Gastroesophageal sphincter (tissue), 4 donors: Measurements from ENCODE around the gene EHMT1. TPM values are rescaled to one million over a fixed set of nuclear protein-coding genes. Genes with fewer than 3 reads are reported as not detected.

ENCODE experiments used
- ATAC-seq: fragments of 150-250 bp; one replicate; pipeline ENCODE4 v1.9.1; 2016; ENCODE audit warnings: mild to moderate bottlenecking, moderate library complexity
- H3K27ac ChIP-seq, 4 donors: fragments of 200-600 bp; sonication (generic) in 3 of 4; 1 replicate in 3 of 4; 2 replicates in 1 of 4; pipeline ENCODE4 v1.5.1; 2016 to 2019
- H3K27me3 ChIP-seq: fragments of 200-600 bp; sonication (generic); one replicate; pipeline ENCODE4 v1.5.1; 2019
- H3K36me3 ChIP-seq, 2 donors: fragments of 200-600 bp; sonication (generic); one replicate each; pipeline ENCODE4 v1.5.1; 2019; ENCODE audit warnings: control low read depth in 1 of 2
- H3K4me1 ChIP-seq, 3 donors: fragments of 200-600 bp; sonication (generic); 1 replicate in 2 of 3; 2 replicates in 1 of 3; pipeline ENCODE4 v1.5.1; 2016 to 2019; ENCODE audit warnings: control low read depth in 2 of 3
- H3K4me3 ChIP-seq, 2 donors: fragments of 200-600 bp; sonication (generic); one replicate each; pipeline ENCODE4 v1.5.1; 2019; ENCODE audit warnings: mild to moderate bottlenecking in 1 of 2, moderate library complexity in 1 of 2
- H3K9me3 ChIP-seq, 3 donors: fragments of 200-600 bp; sonication (generic); one replicate each; pipeline ENCODE4 v1.5.1; 2017 to 2019; ENCODE audit warnings: control low read depth in 2 of 3
- CTCF ChIP-seq, 4 experiments: fragments of 200-600 bp in 2 of 4; fragments of 450-650 bp in 2 of 4; sonication (generic) in 1 of 4; IDR thresholded peaks; one replicate each; pipeline ENCODE4 v1.5.1; 2017 to 2019; ENCODE audit warnings: antibody characterized with exemption in 4 of 4, mild to moderate bottlenecking in 2 of 4, moderate library complexity in 2 of 4
- EP300 ChIP-seq: sonication (generic); formaldehyde crosslinking; IDR thresholded peaks from one replicate; pipeline ENCODE4 v1.6.1; 2017; ENCODE audit warnings: antibody characterized with exemption, mild to moderate bottlenecking
- POLR2A ChIP-seq, 2 donors: fragments of 450-650 bp; IDR thresholded peaks; one replicate each; pipeline ENCODE4 v1.6.1; 2017; ENCODE audit warnings: antibody characterized with exemption in 2 of 2, mild to moderate bottlenecking in 2 of 2, moderate library complexity in 1 of 2
- POLR2AphosphoS5 ChIP-seq: sonication (generic); formaldehyde crosslinking; IDR thresholded peaks from one replicate; pipeline ENCODE4 v1.6.1; 2017; ENCODE audit warnings: antibody characterized with exemption
- WGBS, 2 donors: methylation state at CpG; one replicate each; pipeline ENCODE4 v1.1.5; 2018; ENCODE audit warnings: low coverage in 1 of 2; 5-methylcytosine and 5-hydroxymethylcytosine counted together
- total RNA-seq, 4 donors: library from RNA; depleted of rRNA; stranded (reverse); fragments of >200 nt; gene quantifications; one replicate each; pipeline ENCODE4 v1.1.0, GENCODE V29; 2016

The EHMT1 gene
- total RNA-seq, 4 donors from 2014 or later, result 49.2 to 79.7 (median 64.7) TPM

- Histone ChIP-seq H3K36me3 (no peaks in the 10 kb centered on the region), H3K27me3 (no peaks in the 10 kb centered on the region), H3K9me3 (no peaks in the 10 kb centered on the region), H3K27ac (no peak overlapping the region), H3K4me3 (no peak overlapping the region), H3K4me1 (peaks cover 0 to 36% (median 20%) of the 10 kb centered on the region in 3 donors)
- TF ChIP-seq POLR2AphosphoS5, result no peak
- TF ChIP-seq CTCF (IDR thresholded peaks at IDR 0.05), result no peak
- no peak for TF ChIP-seq EP300
- TF ChIP-seq POLR2A (IDR thresholded peaks at IDR 0.05), result no peak
- ATAC-seq, result no peak
- WGBS, 2 donors, result 5 to 8% methylated on average over 2 of the region's 3 CpGs
Observed at GRCh38 chr9:137602661-137603060, 16.1 kb upstream of the EHMT1 start.

GRCh38 chr9:137603879-137604278, 14.9 kb upstream of the EHMT1 start:
- H3K4me3 ChIP-seq, result no peak overlapping the region
- H3K36me3 ChIP-seq, result no peaks in the 10 kb centered on the region
- WGBS, 2 donors, result 81 to 90% methylated on average over 2 to 10 of the region's 13 CpGs
- TF ChIP-seq EP300, result no peak
- TF ChIP-seq CTCF (IDR thresholded peaks at IDR 0.05), result no peak
- TF ChIP-seq POLR2A (IDR thresholded peaks at IDR 0.05), result no peak
- no peak for TF ChIP-seq POLR2AphosphoS5
- H3K27me3 ChIP-seq, result no peaks in the 10 kb centered on the region
- peaks cover 0 to 46% (median 20%) of the 10 kb centered on the region in 3 donors for H3K4me1 ChIP-seq
- no peak for ATAC-seq
- H3K27ac ChIP-seq, result no peak overlapping the region
- no peaks in the 10 kb centered on the region for H3K9me3 ChIP-seq

- TF ChIP-seq CTCF (IDR thresholded peaks at IDR 0.05), result no peak
- TF ChIP-seq EP300, result no peak
- no peak for TF ChIP-seq POLR2AphosphoS5
- TF ChIP-seq POLR2A (IDR thresholded peaks at IDR 0.05), result no peak
- ATAC-seq, result no peak
- peaks cover 0 to 46% (median 20%) of the 10 kb centered on the region in 3 donors for H3K4me1 ChIP-seq
Observed at GRCh38 chr9:137604345-137605086, 14.3 kb upstream of the EHMT1 start.

GRCh38 chr9:137605121-137606004, 13.4 kb upstream of the EHMT1 start, which contains the start of gene ARRDC1:
TSS of gene ARRDC1 (plus strand) at chr9:137605686. CDS start at chr9:137605718, 32 bp downstream.
- no peaks in the 10 kb centered on the region for H3K36me3 ChIP-seq
- peak; percentile 93 for ATAC-seq
- peak within 1 kb of the TSS; percentile 11 to 91 (median 84) for H3K27ac ChIP-seq
- TF ChIP-seq CTCF (IDR thresholded peaks at IDR 0.05) (no peak), POLR2AphosphoS5 (no peak), EP300 (no peak), POLR2A (IDR thresholded peaks at IDR 0.05) (peak; percentile 58)
- H3K4me1 ChIP-seq, result peaks cover 0 to 46% (median 20%) of the 10 kb centered on the region in 3 donors
- no peaks in the 10 kb centered on the region for H3K27me3 ChIP-seq
- no CpG with 5 or more reads among the region's 111 CpGs for WGBS, 2 donors
- no peaks in the 10 kb centered on the region for H3K9me3 ChIP-seq
- H3K4me3 ChIP-seq, result peak within 1 kb of the TSS; percentile 77 to 96

More at GRCh38 chr9:137604345-137605086, 14.3 kb upstream of the EHMT1 start:
- no peaks in the 10 kb centered on the region for H3K27me3 ChIP-seq
- H3K4me3 ChIP-seq, result peak overlapping the region; percentile 47 to 96
- H3K27ac ChIP-seq, result peak overlapping the region in 3 of 4 donors; percentile 73 to 84 (median 78)
- H3K9me3 ChIP-seq, result no peaks in the 10 kb centered on the region
- 0% methylated on average over 2 of the region's 49 CpGs; no CpG with 5 or more reads in 1 of the 2 donors for WGBS, 2 donors
- H3K36me3 ChIP-seq, result no peaks in the 10 kb centered on the region
